Keratinocyte (primary cell): ENCODE measurements around the gene KRT78.

Source experiments
- CTCF ChIP-seq, 3 experiments: IDR thresholded peaks in 1 of 3; conservative IDR thresholded peaks in 1 of 3; optimal IDR thresholded peaks in 1 of 3; 2 replicates in 2 of 3; 3 replicates in 1 of 3; pipeline versions ENCODE3 to v1.5.1; 2011; ENCODE audit warnings: low read length in 3 of 3, mild to moderate bottlenecking in 3 of 3, moderate library complexity in 2 of 3, control low read depth in 1 of 3, inconsistent platforms in 1 of 3; ENCODE audit not compliant: insufficient read depth in 2 of 3; ENCODE audit errors: extremely low read depth in 1 of 3
- EZH2 ChIP-seq: IDR thresholded peaks from one replicate; pipeline ENCODE4 v1.6.1; 2012; ENCODE audit warnings: inconsistent platforms, mild to moderate bottlenecking, low read length, moderate library complexity

- no peak for TF ChIP-seq CTCF (optimal IDR thresholded peaks at IDR 0.05 in 1 of 3, IDR thresholded peaks at IDR 0.05 in 1 of 3, conservative IDR thresholded peaks at IDR 0.05 in 1 of 3; ENCODE audit: extremely low read depth in 1 of 3, insufficient read depth in 2 of 3, low read length in 3 of 3)
- TF ChIP-seq EZH2 = peak; percentile 35
These were observed 56.4 kb downstream of the KRT78 start for GRCh38 chr12:52792185-52793029.
